Kidney epithelial cell (primary cell): ENCODE data around the gene RAB33A. TPM values are rescaled to one million over a fixed set of nuclear protein-coding genes. Genes with fewer than 3 reads are reported as not detected.

Experiments
- DNase-seq: peaks from one replicate; pipeline ENCODE4 v3.0.0-alpha.2; 2010; ENCODE audit warnings: low read depth
- H3K27me3 ChIP-seq: 2 replicates; pipeline ENCODE4 v1.6.0; 2011; ENCODE audit warnings: low read length; ENCODE audit not compliant: control insufficient read depth, insufficient read depth
- H3K36me3 ChIP-seq: 2 replicates; pipeline ENCODE4 v1.5.1; 2011; ENCODE audit warnings: low read length; ENCODE audit not compliant: control insufficient read depth, insufficient read depth
- H3K4me3 ChIP-seq: 2 replicates; pipeline ENCODE4 v1.5.1; 2011; ENCODE audit warnings: low read depth, mild to moderate bottlenecking, control low read depth, low read length
- total RNA-seq: library from RNA; depleted of rRNA; stranded (reverse); fragments of >200 nt; gene quantifications from 2 replicates; pipeline ENCODE4 v1.2.3, GENCODE V29; 2015
- TF ChIP-seq, protein P1 (sequence below): IDR thresholded peaks from 2 replicates; pipeline ENCODE4 v1.5.1; 2011; ENCODE audit warnings: mild to moderate bottlenecking, moderate library complexity, low read length, control low read depth, inconsistent platforms; ENCODE audit not compliant: insufficient read depth, poor library complexity, severe bottlenecking

Gene RAB33A
- total RNA-seq, 1 donor from 2014 or later = 3.2 TPM

DNA sequence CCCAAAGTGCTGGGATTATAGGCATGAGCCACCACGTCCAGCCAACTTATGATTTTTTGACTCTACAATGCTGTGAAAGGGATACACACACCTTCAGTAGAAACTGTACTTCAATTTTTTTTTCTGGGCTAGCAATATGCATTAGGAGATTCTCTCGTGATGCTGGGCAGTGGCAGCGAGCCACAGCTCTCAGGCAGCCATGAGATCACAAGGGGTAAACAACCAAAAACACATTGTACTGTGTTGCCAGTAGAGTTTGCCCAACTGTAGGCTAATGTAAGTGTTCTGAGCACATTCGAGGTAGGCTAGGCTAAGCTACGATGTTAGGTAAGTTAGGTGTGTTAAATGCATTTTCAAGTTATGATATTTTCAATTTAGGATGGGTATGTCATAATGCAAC, 25.7 kb downstream of the RAB33A start:
- H3K4me3 ChIP-seq = no peak overlapping the region
- DNase-seq = no peak
- H3K36me3 ChIP-seq = no peaks in the 10 kb centered on the region
- TF ChIP-seq, protein P1, sequence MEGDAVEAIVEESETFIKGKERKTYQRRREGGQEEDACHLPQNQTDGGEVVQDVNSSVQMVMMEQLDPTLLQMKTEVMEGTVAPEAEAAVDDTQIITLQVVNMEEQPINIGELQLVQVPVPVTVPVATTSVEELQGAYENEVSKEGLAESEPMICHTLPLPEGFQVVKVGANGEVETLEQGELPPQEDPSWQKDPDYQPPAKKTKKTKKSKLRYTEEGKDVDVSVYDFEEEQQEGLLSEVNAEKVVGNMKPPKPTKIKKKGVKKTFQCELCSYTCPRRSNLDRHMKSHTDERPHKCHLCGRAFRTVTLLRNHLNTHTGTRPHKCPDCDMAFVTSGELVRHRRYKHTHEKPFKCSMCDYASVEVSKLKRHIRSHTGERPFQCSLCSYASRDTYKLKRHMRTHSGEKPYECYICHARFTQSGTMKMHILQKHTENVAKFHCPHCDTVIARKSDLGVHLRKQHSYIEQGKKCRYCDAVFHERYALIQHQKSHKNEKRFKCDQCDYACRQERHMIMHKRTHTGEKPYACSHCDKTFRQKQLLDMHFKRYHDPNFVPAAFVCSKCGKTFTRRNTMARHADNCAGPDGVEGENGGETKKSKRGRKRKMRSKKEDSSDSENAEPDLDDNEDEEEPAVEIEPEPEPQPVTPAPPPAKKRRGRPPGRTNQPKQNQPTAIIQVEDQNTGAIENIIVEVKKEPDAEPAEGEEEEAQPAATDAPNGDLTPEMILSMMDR = no peak
- H3K27me3 ChIP-seq = no peaks in the 10 kb centered on the region

DNA sequence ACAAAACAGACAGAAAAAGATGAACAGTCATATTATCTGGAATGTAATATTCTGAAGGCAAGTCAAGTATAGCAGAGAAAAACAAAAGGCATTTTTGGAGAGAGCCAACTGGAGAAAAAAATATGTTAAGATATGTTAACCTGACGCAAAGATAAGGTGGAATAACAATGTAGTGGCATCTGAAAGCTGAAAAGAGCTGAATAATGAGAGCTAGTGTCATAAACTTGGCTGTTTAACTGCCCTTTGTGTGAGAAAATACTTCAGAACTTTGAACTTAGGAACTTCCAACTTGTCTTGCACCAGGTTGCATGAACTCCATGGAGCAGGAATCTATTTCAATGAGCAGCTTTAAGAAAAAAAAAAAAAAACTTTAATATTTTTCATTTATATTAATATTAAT, 32.9 kb downstream of the RAB33A start:
- H3K4me3 ChIP-seq = no peak overlapping the region
- no peaks in the 10 kb centered on the region for H3K36me3 ChIP-seq
- H3K27me3 ChIP-seq = no peaks in the 10 kb centered on the region
- no peak for DNase-seq
- TF ChIP-seq, protein P1 = no peak

DNA sequence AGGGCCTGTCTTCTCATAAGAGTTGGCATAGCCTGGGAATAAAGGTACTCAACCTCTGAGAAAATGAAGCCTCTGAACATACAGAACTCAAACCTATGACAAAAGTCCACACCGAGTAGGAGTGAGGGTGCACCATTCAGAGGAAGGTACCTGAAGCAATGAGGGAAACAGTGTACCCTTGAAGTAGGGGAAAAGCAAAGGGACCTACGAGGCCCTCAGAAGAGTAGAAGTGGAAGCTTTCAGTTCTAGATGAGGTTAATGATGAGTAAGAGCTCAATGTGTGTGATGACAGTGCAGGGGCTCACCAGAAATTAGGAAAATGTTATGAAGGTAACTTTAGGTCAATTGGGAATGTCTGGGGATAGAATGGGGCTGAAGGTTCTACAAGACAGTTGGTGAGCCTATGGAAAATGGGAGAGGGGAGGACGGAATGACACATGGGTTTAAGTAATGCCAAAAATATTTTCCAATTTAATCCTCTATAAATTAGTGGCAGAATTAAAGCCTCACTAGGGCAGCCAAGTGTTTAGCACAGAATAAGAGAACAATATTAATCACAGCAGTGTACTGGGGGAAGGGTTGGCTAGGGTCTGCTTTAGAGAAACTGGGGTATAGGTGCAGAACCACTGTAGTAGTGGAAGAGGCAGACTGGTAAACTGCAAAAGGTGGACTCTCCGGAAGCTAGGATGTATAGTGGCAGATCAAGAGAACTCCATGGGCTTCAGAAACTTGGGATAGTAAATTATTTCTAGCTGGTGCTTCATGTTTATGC, 39.8 kb downstream of the RAB33A start:
- no peak for DNase-seq
- Histone ChIP-seq H3K27me3 (no peaks in the 10 kb centered on the region), H3K36me3 (no peaks in the 10 kb centered on the region), H3K4me3 (no peak overlapping the region)
- TF ChIP-seq, protein P1 = no peak

DNA sequence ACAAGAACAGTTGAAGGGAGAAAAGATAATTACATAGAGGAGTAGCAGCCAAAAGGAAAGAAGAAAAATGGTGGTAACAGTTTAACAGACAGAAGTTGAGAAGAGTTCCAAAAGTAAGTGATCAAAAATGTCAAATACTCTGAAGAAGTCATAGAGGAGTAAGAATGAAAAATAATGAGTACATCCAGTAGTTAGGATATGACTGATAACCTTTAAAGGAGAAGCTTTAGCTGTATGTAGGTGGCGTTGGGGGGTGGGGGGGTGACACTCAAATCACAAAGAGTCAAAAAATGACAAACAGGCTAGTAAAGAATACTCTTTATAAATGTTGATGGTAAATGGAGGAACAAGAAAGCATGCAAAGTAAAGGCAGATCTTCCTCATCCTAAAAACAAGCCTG, 40.6 kb downstream of the RAB33A start:
- no peaks in the 10 kb centered on the region for H3K36me3 ChIP-seq
- H3K27me3 ChIP-seq = no peaks in the 10 kb centered on the region
- DNase-seq = no peak
- TF ChIP-seq, protein P1 = no peak
- no peak overlapping the region for H3K4me3 ChIP-seq

DNA sequence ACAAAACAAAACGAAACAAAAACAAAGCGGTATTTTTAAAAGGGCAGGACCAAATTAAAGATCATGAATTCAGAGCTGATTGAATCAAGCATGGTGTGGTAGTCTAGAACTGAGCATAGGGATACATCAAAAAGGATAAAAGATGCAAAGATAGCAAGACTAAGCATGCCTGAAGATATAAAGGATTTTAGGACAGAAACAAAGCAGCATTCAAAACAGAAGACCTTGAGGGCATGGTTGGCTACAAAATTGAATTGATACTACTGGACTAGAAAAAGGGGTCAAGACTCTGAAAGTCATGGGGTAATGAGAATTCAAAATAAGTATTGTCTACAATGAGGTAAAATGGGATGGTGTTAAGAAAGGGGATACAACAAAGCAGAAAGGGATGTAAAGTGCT, 41.6 kb downstream of the RAB33A start:
- H3K4me3 ChIP-seq = no peak overlapping the region
- H3K27me3 ChIP-seq = no peaks in the 10 kb centered on the region
- DNase-seq = no peak
- TF ChIP-seq, protein P1 = no peak
- no peaks in the 10 kb centered on the region for H3K36me3 ChIP-seq

DNA sequence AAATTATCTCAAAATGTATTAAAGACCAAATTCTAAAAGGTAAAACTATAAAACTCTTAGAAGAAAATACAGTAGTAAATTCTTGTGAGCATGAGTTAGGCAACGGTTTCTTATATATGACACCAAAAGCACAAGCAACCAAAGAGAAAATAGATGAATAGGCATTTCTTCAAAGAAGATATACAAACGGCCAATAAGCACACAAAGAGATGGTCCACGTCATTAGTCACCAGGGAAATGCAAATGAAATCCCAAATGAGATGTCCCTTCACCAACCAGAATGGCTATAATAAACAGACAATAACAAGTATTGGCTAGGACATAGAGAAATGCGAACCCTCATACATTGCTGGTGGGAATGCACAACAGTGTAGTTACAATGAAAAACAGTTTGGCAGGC, 44.6 kb downstream of the RAB33A start:
- Histone ChIP-seq H3K27me3 (no peaks in the 10 kb centered on the region), H3K4me3 (no peak overlapping the region), H3K36me3 (no peaks in the 10 kb centered on the region)
- no peak for DNase-seq
- TF ChIP-seq, protein P1 = no peak
